NCI-H2081 (cell line): Measurements from ENCODE around the gene MAP6D1.

Source experiments
- DNase-seq, 2 experiments: peaks; one replicate each; lab custom pipeline; 2025; lab: John Stamatoyannopoulos, UW

Gene MAP6D1

GRCh38 chr3:183825456-183826161 is at the start of gene MAP6D1:
MAP6D1 (minus strand) TSS chr3:183825577; CDS start chr3:183825547, 30 bp downstream.
- DNase-seq, result peak; percentile 56 to 77

GRCh38 chr3:183873914-183874313 is 48.5 kb upstream of the MAP6D1 start:
- DNase-seq, result no peak

- no peak for DNase-seq
Observed at GRCh38 chr3:183871541-183871940, 46.2 kb upstream of the MAP6D1 start.

GRCh38 chr3:183870563-183870962 is 45.2 kb upstream of the MAP6D1 start:
- DNase-seq, result no peak

GRCh38 chr3:183868796-183869195 is 43.4 kb upstream of the MAP6D1 start:
- DNase-seq, result no peak

- no peak for DNase-seq
Observed at GRCh38 chr3:183862610-183863009, 37.2 kb upstream of the MAP6D1 start.

- DNase-seq, result no peak
Observed at GRCh38 chr3:183857863-183858262, 32.5 kb upstream of the MAP6D1 start.

- DNase-seq, result no peak
Observed at GRCh38 chr3:183854318-183855035, 29.1 kb upstream of the MAP6D1 start.

GRCh38 chr3:183845608-183846288 is 20.4 kb upstream of the MAP6D1 start:
- DNase-seq, result no peak

- DNase-seq, result no peak
Observed at GRCh38 chr3:183845090-183845489, 19.7 kb upstream of the MAP6D1 start.

GRCh38 chr3:183844606-183845005 is 19.2 kb upstream of the MAP6D1 start:
- no peak for DNase-seq

- DNase-seq, result no peak
Observed at GRCh38 chr3:183839751-183840150, 14.4 kb upstream of the MAP6D1 start.

- no peak for DNase-seq
Observed at GRCh38 chr3:183837894-183838293, 12.5 kb upstream of the MAP6D1 start.

- no peak for DNase-seq
Observed at GRCh38 chr3:183837390-183837789, 12.0 kb upstream of the MAP6D1 start.

GRCh38 chr3:183833516-183833915 is 8.1 kb upstream of the MAP6D1 start:
- no peak for DNase-seq

- DNase-seq, result no peak
Observed at GRCh38 chr3:183830187-183830586, 4.8 kb upstream of the MAP6D1 start.

GRCh38 chr3:183829466-183829865 is 4.1 kb upstream of the MAP6D1 start:
- DNase-seq, result no peak

GRCh38 chr3:183828538-183828870 is 3.1 kb upstream of the MAP6D1 start:
- DNase-seq, result no peak

- DNase-seq, result no peak
Observed at GRCh38 chr3:183827809-183828537, 2.6 kb upstream of the MAP6D1 start.

- peak in 1 of 2 experiments; percentile 34 for DNase-seq
Observed at GRCh38 chr3:183826448-183827250, 1.3 kb upstream of the MAP6D1 start.

- DNase-seq, result peak; percentile 23 to 38
Observed at GRCh38 chr3:183824761-183825455, 469 bp downstream of the MAP6D1 start.
